Breast epithelium (tissue), 3 donors: ENCODE measurements around the gene PXDN.

ENCODE experiments used
- POLR2A ChIP-seq: fragments of 450-650 bp; IDR thresholded peaks from one replicate; pipeline ENCODE4 v1.6.1; 2016; ENCODE audit warnings: antibody characterized with exemption, mild to moderate bottlenecking, moderate library complexity
- POLR2AphosphoS5 ChIP-seq, 3 donors: sonication (generic); formaldehyde crosslinking; IDR thresholded peaks; one replicate each; pipeline ENCODE4 v1.6.1; 2017; ENCODE audit warnings: antibody characterized with exemption in 3 of 3
- TF ChIP-seq, protein P1 (sequence below), 3 donors: fragments of 450-650 bp; IDR thresholded peaks; one replicate each; pipeline ENCODE4 v1.5.1; 2016 to 2017; ENCODE audit warnings: antibody characterized with exemption in 3 of 3, mild to moderate bottlenecking in 3 of 3, moderate library complexity in 3 of 3

DNA sequence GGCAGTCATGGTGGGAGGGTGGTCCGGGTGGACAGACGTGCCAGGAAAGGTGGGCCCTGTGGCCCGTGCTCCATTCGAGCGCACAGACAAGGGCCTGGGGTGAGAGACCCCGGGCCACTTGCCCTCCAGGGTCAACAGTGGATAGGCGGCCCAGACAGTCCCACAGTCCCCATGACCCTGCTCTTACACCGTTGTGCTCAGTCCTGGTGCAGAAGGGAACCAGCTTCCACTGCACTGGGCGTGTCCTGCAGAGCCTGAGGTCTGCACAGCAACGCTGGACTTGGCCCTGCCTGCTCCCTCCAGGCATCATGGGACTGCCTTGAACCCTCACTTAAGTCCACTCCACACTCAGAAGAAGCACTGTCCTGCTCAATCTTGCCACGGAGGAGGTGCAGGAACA, 52.0 kb downstream of the PXDN start:
- TF ChIP-seq, protein P1, sequence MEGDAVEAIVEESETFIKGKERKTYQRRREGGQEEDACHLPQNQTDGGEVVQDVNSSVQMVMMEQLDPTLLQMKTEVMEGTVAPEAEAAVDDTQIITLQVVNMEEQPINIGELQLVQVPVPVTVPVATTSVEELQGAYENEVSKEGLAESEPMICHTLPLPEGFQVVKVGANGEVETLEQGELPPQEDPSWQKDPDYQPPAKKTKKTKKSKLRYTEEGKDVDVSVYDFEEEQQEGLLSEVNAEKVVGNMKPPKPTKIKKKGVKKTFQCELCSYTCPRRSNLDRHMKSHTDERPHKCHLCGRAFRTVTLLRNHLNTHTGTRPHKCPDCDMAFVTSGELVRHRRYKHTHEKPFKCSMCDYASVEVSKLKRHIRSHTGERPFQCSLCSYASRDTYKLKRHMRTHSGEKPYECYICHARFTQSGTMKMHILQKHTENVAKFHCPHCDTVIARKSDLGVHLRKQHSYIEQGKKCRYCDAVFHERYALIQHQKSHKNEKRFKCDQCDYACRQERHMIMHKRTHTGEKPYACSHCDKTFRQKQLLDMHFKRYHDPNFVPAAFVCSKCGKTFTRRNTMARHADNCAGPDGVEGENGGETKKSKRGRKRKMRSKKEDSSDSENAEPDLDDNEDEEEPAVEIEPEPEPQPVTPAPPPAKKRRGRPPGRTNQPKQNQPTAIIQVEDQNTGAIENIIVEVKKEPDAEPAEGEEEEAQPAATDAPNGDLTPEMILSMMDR (IDR thresholded peaks at IDR 0.05): no peak
- TF ChIP-seq POLR2AphosphoS5 (IDR thresholded peaks at IDR 0.05) (no peak), POLR2A (no peak)
